Left forelimb (tissue), 1 donor: ENCODE measurements around the gene TTLL7.

ENCODE experiments used
- DNase-seq: peaks from one replicate; pipeline ENCODE4 v3.0.0-alpha.2; 2018; ENCODE audit warnings: low spot score

TTLL7 gene

GRCh38 chr1:83882906-83883305 is 116.0 kb downstream of the TTLL7 start:
- DNase-seq: no peak

GRCh38 chr1:83872515-83872914 is 126.4 kb downstream of the TTLL7 start:
- no peak for DNase-seq

GRCh38 chr1:83864991-83865390 is 133.9 kb downstream of the TTLL7 start:
- no peak for DNase-seq

- peak; percentile 73 for DNase-seq
Observed at GRCh38 chr1:83860490-83861221, 138.3 kb downstream of the TTLL7 start.

- no peak for DNase-seq
Observed at GRCh38 chr1:83857716-83858115, 141.2 kb downstream of the TTLL7 start.

- DNase-seq: no peak
Observed at GRCh38 chr1:83857103-83857502, 141.8 kb downstream of the TTLL7 start.

GRCh38 chr1:83856381-83856780 is 142.6 kb downstream of the TTLL7 start:
- no peak for DNase-seq

- DNase-seq: no peak
Observed at GRCh38 chr1:83854456-83854855, 144.5 kb downstream of the TTLL7 start.

GRCh38 chr1:83850834-83851233 is 148.1 kb downstream of the TTLL7 start:
- no peak for DNase-seq

GRCh38 chr1:83849191-83850061 is 149.5 kb downstream of the TTLL7 start:
- no peak for DNase-seq

- no peak for DNase-seq
Observed at GRCh38 chr1:83846138-83846537, 152.8 kb downstream of the TTLL7 start.

GRCh38 chr1:83845437-83846071 is 153.4 kb downstream of the TTLL7 start:
- DNase-seq: no peak

GRCh38 chr1:83844546-83844945 is 154.4 kb downstream of the TTLL7 start:
- no peak for DNase-seq

GRCh38 chr1:83839566-83840173 is 159.3 kb downstream of the TTLL7 start:
- DNase-seq: no peak

- DNase-seq: no peak
Observed at GRCh38 chr1:83838573-83838972, 160.4 kb downstream of the TTLL7 start.

GRCh38 chr1:83836543-83836942 is 162.4 kb downstream of the TTLL7 start:
- no peak for DNase-seq

- no peak for DNase-seq
Observed at GRCh38 chr1:83834621-83835264, 164.2 kb downstream of the TTLL7 start.

GRCh38 chr1:83832194-83832593 is 166.7 kb downstream of the TTLL7 start:
- DNase-seq: no peak

GRCh38 chr1:83829106-83829505 is 169.8 kb downstream of the TTLL7 start:
- no peak for DNase-seq

- DNase-seq: no peak
Observed at GRCh38 chr1:83828456-83828855, 170.5 kb downstream of the TTLL7 start.

- no peak for DNase-seq
Observed at GRCh38 chr1:83827741-83828140, 171.2 kb downstream of the TTLL7 start.

GRCh38 chr1:83822208-83822607 is 176.7 kb downstream of the TTLL7 start:
- no peak for DNase-seq
